Left ventricle myocardium inferior (tissue), 1 donor: ENCODE results near the gene HSPB7. TPM values are rescaled to one million over a fixed set of nuclear protein-coding genes. Genes with fewer than 3 reads are reported as not detected.

Experiments
- DNase-seq: peaks from one replicate; pipeline ENCODE4 v3.0.0-alpha.2; 2020
- H3K27ac ChIP-seq: fragments of 200-600 bp; replicated peaks from 2 replicates; pipeline ENCODE4 v1.8.0; 2021
- H3K27me3 ChIP-seq: fragments of 200-600 bp; 2 replicates; pipeline ENCODE4 v1.8.0; 2021; ENCODE audit warnings: low read depth
- H3K36me3 ChIP-seq: fragments of 200-600 bp; 2 replicates; pipeline ENCODE4 v1.8.0; 2021
- H3K4me1 ChIP-seq: fragments of 200-600 bp; 2 replicates; pipeline ENCODE4 v1.8.0; 2021
- H3K4me3 ChIP-seq: fragments of 200-600 bp; 2 replicates; pipeline ENCODE4 v1.8.0; 2021; ENCODE audit warnings: mild to moderate bottlenecking, moderate library complexity
- H3K9me3 ChIP-seq: fragments of 200-600 bp; replicated peaks from 2 replicates; pipeline ENCODE4 v1.8.0; 2021
- intact Hi-C: fragments of 100-400 bp; cut with micrococcal nuclease; formaldehyde crosslinking; loops from one replicate; pipeline ENCODE4 v1.11.0; 2022
- total RNA-seq: library from RNA; stranded (reverse); fragmentation: NEBNext Ultra II Directional; extraction: Animal tissue kit (Norgen Biotek cat#: 25700); gene quantifications from one replicate; pipeline ENCODE4 v1.2.1, GENCODE V29; 2021
- TF ChIP-seq, protein P1 (sequence below): fragments of 200-600 bp; IDR thresholded peaks from 2 replicates; pipeline ENCODE4 v1.8.0; 2021; ENCODE audit warnings: antibody characterized with exemption, mild to moderate bottlenecking, borderline replicate concordance
- donor health status: DM: no; HTN: yes; CAD: no; lungs with severe emphysema.

HSPB7 gene
- total RNA-seq, 1 donor from 2014 or later: 4,061 TPM

DNA sequence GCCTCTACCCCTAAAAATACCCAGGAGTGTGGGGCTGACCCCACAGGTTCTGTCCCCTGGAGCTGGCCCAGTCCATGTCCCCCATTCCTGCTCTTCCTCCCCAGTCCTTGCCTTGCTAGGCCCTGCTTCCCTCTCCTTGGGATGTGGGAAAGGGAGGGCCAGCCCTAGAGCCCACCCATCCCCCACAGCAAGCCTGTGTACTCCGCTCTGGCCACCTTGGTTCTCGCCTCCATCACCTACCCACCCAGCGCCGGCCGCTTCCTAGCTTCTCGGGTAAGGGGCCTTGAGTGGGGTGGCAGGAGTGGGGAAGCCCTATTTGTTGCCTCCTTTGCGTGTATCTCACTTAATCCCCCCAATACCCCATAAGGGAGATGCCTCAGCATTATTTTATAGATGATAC, 32.5 kb upstream of the HSPB7 start:
- Histone ChIP-seq H3K27me3 (peaks cover 9% of the 10 kb centered on the region), H3K4me3 (no peak overlapping the region), H3K36me3 (no peaks in the 10 kb centered on the region), H3K4me1 (peaks cover 13% of the 10 kb centered on the region), H3K9me3 (no peaks in the 10 kb centered on the region), H3K27ac (no peak overlapping the region)
- intact Hi-C loops: loop anchor here (5.0 kb wide), 1 partner anchor 43 kb away; no protein-coding TSS in a partner anchor
- TF ChIP-seq, protein P1, sequence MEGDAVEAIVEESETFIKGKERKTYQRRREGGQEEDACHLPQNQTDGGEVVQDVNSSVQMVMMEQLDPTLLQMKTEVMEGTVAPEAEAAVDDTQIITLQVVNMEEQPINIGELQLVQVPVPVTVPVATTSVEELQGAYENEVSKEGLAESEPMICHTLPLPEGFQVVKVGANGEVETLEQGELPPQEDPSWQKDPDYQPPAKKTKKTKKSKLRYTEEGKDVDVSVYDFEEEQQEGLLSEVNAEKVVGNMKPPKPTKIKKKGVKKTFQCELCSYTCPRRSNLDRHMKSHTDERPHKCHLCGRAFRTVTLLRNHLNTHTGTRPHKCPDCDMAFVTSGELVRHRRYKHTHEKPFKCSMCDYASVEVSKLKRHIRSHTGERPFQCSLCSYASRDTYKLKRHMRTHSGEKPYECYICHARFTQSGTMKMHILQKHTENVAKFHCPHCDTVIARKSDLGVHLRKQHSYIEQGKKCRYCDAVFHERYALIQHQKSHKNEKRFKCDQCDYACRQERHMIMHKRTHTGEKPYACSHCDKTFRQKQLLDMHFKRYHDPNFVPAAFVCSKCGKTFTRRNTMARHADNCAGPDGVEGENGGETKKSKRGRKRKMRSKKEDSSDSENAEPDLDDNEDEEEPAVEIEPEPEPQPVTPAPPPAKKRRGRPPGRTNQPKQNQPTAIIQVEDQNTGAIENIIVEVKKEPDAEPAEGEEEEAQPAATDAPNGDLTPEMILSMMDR: no peak
- no peak for DNase-seq

GRCh38 chr1:16048573-16049189, 30.8 kb upstream of the HSPB7 start:
- peaks cover 13% of the 10 kb centered on the region for H3K4me1 ChIP-seq
- H3K9me3 ChIP-seq: no peaks in the 10 kb centered on the region
- TF ChIP-seq, protein P1: no peak
- intact Hi-C loops: no loop called here
- H3K27ac ChIP-seq: no peak overlapping the region
- peak overlapping the region; percentile 61 for H3K4me3 ChIP-seq
- H3K27me3 ChIP-seq: peaks cover 9% of the 10 kb centered on the region
- DNase-seq: peak; percentile 51
- no peaks in the 10 kb centered on the region for H3K36me3 ChIP-seq

DNA sequence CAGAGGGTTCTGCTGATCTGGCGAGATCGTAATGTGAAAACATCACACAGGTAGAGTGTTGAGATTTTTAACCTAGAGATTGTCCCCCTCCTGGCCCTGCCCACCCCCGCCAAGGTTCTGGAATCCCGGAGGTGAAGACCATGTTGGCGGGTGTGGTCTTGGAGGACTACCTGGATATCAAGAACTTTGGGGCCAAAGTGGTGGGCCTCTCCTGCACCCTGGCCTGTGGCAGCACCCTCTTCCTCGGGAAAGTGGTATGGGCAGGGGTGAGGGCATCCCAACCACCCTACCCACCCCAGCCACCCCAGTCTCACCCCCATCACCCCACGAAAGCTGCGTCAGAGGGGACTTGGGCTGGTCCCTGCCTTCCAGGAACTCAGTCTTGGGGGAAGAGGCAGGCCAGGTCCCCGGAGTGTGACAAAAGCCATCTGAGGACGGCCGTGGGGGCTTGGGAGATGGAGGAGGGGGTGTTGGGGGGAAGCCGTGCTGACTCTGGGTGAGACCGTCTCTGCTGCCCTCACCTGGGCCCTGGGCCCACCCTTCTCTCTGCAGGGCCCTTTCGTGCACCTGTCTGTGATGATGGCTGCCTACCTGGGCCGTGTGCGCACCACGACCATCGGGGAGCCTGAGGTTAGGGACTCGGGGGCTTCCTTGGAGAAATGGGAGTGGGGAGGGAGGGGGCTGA, 30.1 kb upstream of the HSPB7 start:
- TF ChIP-seq, protein P1: no peak
- Histone ChIP-seq H3K27me3 (peaks cover 9% of the 10 kb centered on the region), H3K36me3 (no peaks in the 10 kb centered on the region), H3K27ac (no peak overlapping the region), H3K4me1 (peaks cover 13% of the 10 kb centered on the region), H3K9me3 (no peaks in the 10 kb centered on the region), H3K4me3 (peak overlapping the region; percentile 61)
- intact Hi-C loops: no loop called here
- no peak for DNase-seq

DNA sequence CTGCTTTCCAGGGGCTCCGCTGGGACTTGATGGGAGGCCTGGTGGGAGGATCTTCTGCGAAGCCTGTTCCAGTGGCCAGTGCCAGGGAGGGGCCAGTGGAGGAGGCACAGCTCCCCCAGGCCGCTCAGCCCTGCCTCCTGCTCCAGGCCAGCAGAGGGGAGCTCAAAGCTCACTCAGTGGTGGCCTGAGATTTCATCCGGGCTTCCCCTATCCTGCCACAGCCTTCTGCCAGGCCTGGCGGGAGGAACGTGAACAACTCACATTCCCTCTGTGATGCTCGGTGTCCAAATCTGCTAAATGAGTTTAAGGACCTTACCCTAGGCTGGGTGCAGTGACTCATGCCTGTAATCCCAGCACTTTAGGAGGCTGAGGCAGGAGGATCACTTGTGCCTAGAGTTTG, 29.0 kb upstream of the HSPB7 start:
- no peak for DNase-seq
- intact Hi-C loops: no loop called here
- H3K9me3 ChIP-seq: no peaks in the 10 kb centered on the region
- peaks cover 9% of the 10 kb centered on the region for H3K27me3 ChIP-seq
- H3K27ac ChIP-seq: no peak overlapping the region
- TF ChIP-seq, protein P1: no peak
- H3K4me1 ChIP-seq: peaks cover 13% of the 10 kb centered on the region
- H3K4me3 ChIP-seq: no peak overlapping the region
- no peaks in the 10 kb centered on the region for H3K36me3 ChIP-seq

DNA sequence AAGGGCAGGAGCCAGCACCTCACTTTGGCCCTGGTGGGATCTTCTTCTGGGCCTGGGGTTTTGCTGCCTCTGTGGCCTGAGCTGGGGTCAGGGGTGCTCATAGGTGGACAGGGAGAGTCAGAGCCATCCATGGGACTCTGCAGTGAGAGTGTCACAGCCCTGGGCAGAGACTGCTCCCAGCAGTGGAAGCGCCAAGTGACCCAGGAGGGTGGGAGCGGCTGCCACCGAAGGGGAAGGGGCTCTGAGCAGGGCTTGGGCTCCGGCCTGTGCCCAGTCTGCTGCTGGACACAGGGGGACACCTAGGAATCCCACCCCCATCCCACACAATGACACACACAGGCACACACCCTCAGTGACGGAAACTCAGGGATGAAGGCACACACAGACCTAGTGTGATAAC, 26.1 kb upstream of the HSPB7 start:
- intact Hi-C loops: no loop called here
- Histone ChIP-seq H3K4me1 (peaks cover 5% of the 10 kb centered on the region), H3K27me3 (peaks cover 5% of the 10 kb centered on the region), H3K9me3 (no peaks in the 10 kb centered on the region), H3K27ac (no peak overlapping the region), H3K4me3 (no peak overlapping the region), H3K36me3 (no peaks in the 10 kb centered on the region)
- no peak for DNase-seq
- TF ChIP-seq, protein P1: no peak
